NCI-H1092 (cell line): Measurements from ENCODE around the gene GRM4.
A peak's percentile ranks its signal among the peaks of the same experiment; 100 is the strongest.
"Not testable (repeated sequence)": the region's sequence is repeated elsewhere in the genome, so short reads cannot be mapped to it uniquely, and the experiment has no call there.

Source experiments
- DNase-seq: peaks from one replicate; lab custom pipeline; 2025; lab: John Stamatoyannopoulos, UW

Gene GRM4

GRCh38 chr6:34043359-34043758 lies 102.5 kb downstream of the GRM4 start:
- no peak for DNase-seq

GRCh38 chr6:34041998-34042397 lies 103.9 kb downstream of the GRM4 start:
- DNase-seq: not testable (repeated sequence)

GRCh38 chr6:34041385-34041784 lies 104.5 kb downstream of the GRM4 start:
- DNase-seq: no peak

- DNase-seq: no peak
These were observed 105.9 kb downstream of the GRM4 start for GRCh38 chr6:34039943-34040342.

GRCh38 chr6:34037151-34037550 lies 108.7 kb downstream of the GRM4 start:
- no peak for DNase-seq

GRCh38 chr6:34036357-34037069 lies 109.4 kb downstream of the GRM4 start:
- DNase-seq: no peak

GRCh38 chr6:34035704-34036356 lies 110.1 kb downstream of the GRM4 start:
- DNase-seq: no peak

- DNase-seq: no peak
These were observed 110.7 kb downstream of the GRM4 start for GRCh38 chr6:34035161-34035560.

GRCh38 chr6:34032856-34033255 lies 113.0 kb downstream of the GRM4 start:
- DNase-seq: no peak

GRCh38 chr6:34031625-34032383 lies 114.1 kb downstream of the GRM4 start:
- DNase-seq: no peak

GRCh38 chr6:34030831-34031624 lies 114.9 kb downstream of the GRM4 start:
- no peak for DNase-seq

- DNase-seq: no peak
These were observed 116.2 kb downstream of the GRM4 start for GRCh38 chr6:34029489-34030280.

- no peak for DNase-seq
These were observed 117.1 kb downstream of the GRM4 start for GRCh38 chr6:34028691-34029360.

- no peak for DNase-seq
These were observed 117.9 kb downstream of the GRM4 start for GRCh38 chr6:34027939-34028441.

GRCh38 chr6:34027445-34027936 lies 118.4 kb downstream of the GRM4 start:
- DNase-seq: no peak

GRCh38 chr6:34025861-34026260 lies 120.0 kb downstream of the GRM4 start:
- peak; percentile 17 for DNase-seq

GRCh38 chr6:34025112-34025807 lies 120.6 kb downstream of the GRM4 start:
- no peak for DNase-seq

- DNase-seq: no peak
These were observed 123.0 kb downstream of the GRM4 start for GRCh38 chr6:34022873-34023255.

- DNase-seq: no peak
These were observed 123.5 kb downstream of the GRM4 start for GRCh38 chr6:34022250-34022872.
